IMR-90 (cell line): ENCODE data around the gene POMGNT2.
"Not testable (repeated sequence)": the region's sequence is repeated elsewhere in the genome, so short reads cannot be mapped to it uniquely, and the experiment has no call there.

Source experiments
- CEBPB ChIP-seq: IDR thresholded peaks from 2 replicates; pipeline ENCODE4 v1.6.1; 2012; ENCODE audit warnings: low read depth, low read length, improper control_type of control experiment
- CTCF ChIP-seq: conservative IDR thresholded peaks from 2 replicates; pipeline ENCODE4 v1.5.1; 2012; ENCODE audit warnings: mild to moderate bottlenecking, low read depth, low read length, improper control_type of control experiment
- POLR2A ChIP-seq: IDR thresholded peaks from 2 replicates; pipeline ENCODE4 v1.6.1; 2012; ENCODE audit warnings: mild to moderate bottlenecking, low read depth, low read length
- RAD21 ChIP-seq: IDR thresholded peaks from 2 replicates; pipeline ENCODE4 v1.6.1; 2012; ENCODE audit warnings: low read length, improper control_type of control experiment
- RCOR1 ChIP-seq: IDR thresholded peaks from 2 replicates; pipeline ENCODE4 v1.6.1; 2012; ENCODE audit warnings: mild to moderate bottlenecking, low read length, improper control_type of control experiment; ENCODE audit not compliant: insufficient replicate concordance
- RFX5 ChIP-seq: IDR thresholded peaks from 2 replicates; pipeline ENCODE4 v1.8.0; 2012; ENCODE audit warnings: low read depth, mild to moderate bottlenecking, low read length, moderate library complexity

DNA sequence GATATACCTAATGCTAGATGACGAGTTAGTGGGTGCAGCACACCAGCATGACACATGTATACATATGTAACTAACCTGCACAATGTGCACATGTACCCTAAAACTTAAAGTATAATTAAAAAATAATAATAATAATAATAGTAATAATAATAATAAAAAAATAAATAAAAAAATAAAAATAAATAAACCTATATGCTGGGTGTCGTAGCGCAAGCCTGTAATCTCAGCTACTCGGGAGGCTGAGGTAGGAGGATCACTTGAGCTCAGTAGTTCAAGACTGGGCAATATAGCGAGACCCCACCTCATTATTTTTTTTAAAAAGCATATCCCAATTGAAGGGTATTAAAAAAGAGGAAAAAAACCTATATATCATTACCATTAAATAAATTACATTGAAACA, 35.2 kb downstream of the POMGNT2 start:
- not testable (repeated sequence) for TF ChIP-seq CTCF, CEBPB, RCOR1, POLR2A, RAD21, RFX5
